ENCODE results near the gene PCDHB10.
"Not testable (repeated sequence)": the region's sequence is repeated elsewhere in the genome, so short reads cannot be mapped to it uniquely, and the experiment has no call there.

GRCh38 chr5:141151632-141152031 is 40.5 kb upstream of the PCDHB10 start:
- TF ChIP-seq, protein P1, sequence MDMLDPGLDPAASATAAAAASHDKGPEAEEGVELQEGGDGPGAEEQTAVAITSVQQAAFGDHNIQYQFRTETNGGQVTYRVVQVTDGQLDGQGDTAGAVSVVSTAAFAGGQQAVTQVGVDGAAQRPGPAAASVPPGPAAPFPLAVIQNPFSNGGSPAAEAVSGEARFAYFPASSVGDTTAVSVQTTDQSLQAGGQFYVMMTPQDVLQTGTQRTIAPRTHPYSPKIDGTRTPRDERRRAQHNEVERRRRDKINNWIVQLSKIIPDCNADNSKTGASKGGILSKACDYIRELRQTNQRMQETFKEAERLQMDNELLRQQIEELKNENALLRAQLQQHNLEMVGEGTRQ (IDR thresholded peaks at IDR 0.05; ENCODE audit: borderline replicate concordance, low read depth, low read length) = not testable (repeated sequence)
- TF ChIP-seq, protein P2, sequence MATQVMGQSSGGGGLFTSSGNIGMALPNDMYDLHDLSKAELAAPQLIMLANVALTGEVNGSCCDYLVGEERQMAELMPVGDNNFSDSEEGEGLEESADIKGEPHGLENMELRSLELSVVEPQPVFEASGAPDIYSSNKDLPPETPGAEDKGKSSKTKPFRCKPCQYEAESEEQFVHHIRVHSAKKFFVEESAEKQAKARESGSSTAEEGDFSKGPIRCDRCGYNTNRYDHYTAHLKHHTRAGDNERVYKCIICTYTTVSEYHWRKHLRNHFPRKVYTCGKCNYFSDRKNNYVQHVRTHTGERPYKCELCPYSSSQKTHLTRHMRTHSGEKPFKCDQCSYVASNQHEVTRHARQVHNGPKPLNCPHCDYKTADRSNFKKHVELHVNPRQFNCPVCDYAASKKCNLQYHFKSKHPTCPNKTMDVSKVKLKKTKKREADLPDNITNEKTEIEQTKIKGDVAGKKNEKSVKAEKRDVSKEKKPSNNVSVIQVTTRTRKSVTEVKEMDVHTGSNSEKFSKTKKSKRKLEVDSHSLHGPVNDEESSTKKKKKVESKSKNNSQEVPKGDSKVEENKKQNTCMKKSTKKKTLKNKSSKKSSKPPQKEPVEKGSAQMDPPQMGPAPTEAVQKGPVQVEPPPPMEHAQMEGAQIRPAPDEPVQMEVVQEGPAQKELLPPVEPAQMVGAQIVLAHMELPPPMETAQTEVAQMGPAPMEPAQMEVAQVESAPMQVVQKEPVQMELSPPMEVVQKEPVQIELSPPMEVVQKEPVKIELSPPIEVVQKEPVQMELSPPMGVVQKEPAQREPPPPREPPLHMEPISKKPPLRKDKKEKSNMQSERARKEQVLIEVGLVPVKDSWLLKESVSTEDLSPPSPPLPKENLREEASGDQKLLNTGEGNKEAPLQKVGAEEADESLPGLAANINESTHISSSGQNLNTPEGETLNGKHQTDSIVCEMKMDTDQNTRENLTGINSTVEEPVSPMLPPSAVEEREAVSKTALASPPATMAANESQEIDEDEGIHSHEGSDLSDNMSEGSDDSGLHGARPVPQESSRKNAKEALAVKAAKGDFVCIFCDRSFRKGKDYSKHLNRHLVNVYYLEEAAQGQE (IDR thresholded peaks at IDR 0.05; ENCODE audit: low read depth, low read length) = not testable (repeated sequence)
- TF ChIP-seq MYC (IDR thresholded peaks at IDR 0.05; ENCODE audit: insufficient read depth, insufficient read length, insufficient replicate concordance, low read length, severe bottlenecking); POLR2A (IDR thresholded peaks at IDR 0.05; ENCODE audit: low read depth, low read length); CTCF (IDR thresholded peaks at IDR 0.05 in 2 of 3, conservative IDR thresholded peaks at IDR 0.05 in 1 of 3; ENCODE audit: control insufficient read depth in 2 of 3, extremely low read depth in 1 of 3, insufficient read depth in 1 of 3, low read depth in 3 of 3, low read length in 3 of 3); BMI1 (IDR thresholded peaks at IDR 0.05; ENCODE audit: borderline replicate concordance); ATF3 (IDR thresholded peaks at IDR 0.05; ENCODE audit: borderline replicate concordance, extremely low read depth, low read depth, low read length); EZH2 (IDR thresholded peaks at IDR 0.05; ENCODE audit: borderline replicate concordance, control insufficient read depth, low read depth, low read length); SREBF2 (IDR thresholded peaks at IDR 0.05; ENCODE audit: low read length); SREBF1 (IDR thresholded peaks at IDR 0.05; ENCODE audit: low read length); MXI1 (IDR thresholded peaks at IDR 0.05; ENCODE audit: low read depth, low read length): not testable (repeated sequence)
- TF ChIP-seq, protein P3, sequence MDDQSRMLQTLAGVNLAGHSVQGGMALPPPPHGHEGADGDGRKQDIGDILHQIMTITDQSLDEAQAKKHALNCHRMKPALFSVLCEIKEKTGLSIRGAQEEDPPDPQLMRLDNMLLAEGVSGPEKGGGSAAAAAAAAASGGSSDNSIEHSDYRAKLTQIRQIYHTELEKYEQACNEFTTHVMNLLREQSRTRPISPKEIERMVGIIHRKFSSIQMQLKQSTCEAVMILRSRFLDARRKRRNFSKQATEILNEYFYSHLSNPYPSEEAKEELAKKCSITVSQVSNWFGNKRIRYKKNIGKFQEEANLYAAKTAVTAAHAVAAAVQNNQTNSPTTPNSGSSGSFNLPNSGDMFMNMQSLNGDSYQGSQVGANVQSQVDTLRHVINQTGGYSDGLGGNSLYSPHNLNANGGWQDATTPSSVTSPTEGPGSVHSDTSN (IDR thresholded peaks at IDR 0.05; ENCODE audit: insufficient replicate concordance, low read depth, low read length) = not testable (repeated sequence)
